Left colon (tissue), 2 donors: ENCODE measurements around the gene PRDM11. TPM values are rescaled to one million over a fixed set of nuclear protein-coding genes. Genes with fewer than 3 reads are reported as not detected.

ENCODE experiments used
- ATAC-seq: fragments of 200-7000 bp; cut with Tn5 transposase; one replicate; pipeline ENCODE4 v1.9.1; 2020; ENCODE audit warnings: mild to moderate bottlenecking, moderate library complexity
- DNase-seq, 2 donors: peaks; one replicate each; pipeline ENCODE4 v3.0.0-alpha.2; 2020
- intact Hi-C, 2 donors: fragments of 100-400 bp; cut with DNase I in 1 of 2; cut with micrococcal nuclease in 1 of 2; formaldehyde crosslinking; loops; one replicate each; pipeline versions ENCODE4 v1.11.2 to v1.14.0; 2022; cut with DNase I, micrococcal nuclease
- total RNA-seq, 2 donors: library from RNA; stranded (reverse); fragmentation: NEBNext Ultra II Directional; extraction: Animal tissue kit (Norgen Biotek cat#: 25700); gene quantifications; one replicate each; pipeline ENCODE4 v1.2.1, GENCODE V29; 2021
- donor health status: DM: no; HTN: no; CAD: no.
- donor health status: DM: yes; HTN: yes; CAD: no.

PRDM11 gene
- total RNA-seq, 2 donors from 2014 or later, result 6.6 to 9.7 TPM

DNA sequence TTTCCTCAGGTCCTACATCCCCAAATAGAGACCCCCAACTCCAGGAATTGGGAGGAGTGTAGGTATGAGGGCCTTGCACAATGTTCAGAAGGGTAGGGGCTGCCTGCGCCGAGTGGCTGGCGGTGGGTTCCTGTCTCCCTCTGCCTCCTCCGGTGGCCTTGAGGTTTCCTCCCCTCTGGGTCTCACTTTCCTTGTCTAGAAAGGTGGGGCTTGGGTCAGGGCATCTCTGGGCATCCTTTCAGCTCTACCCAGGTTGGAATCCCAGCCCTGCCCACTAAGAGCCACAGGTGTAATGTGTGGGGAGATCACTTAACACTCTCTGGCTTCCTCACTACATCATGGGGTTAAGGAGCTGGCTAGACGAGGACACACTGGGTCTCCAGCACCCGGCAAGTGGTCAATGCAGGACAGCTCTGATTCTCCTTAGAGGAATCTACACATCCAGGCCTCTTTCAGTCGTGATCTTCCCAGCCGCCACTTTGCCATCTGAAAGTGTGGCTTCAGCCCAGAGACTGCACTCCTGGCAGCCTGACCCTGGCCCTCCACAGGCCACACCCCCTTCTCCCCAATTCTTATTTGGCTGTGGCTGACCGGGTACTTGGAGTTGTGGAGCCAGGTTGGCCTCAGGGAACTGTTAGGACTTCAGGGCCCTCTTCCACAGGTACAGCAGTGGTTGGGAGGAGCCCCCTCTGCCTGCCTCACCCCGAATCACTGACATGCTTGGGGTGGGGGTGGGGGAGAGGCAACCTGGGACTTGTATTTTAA is 22.1 kb downstream of the PRDM11 start:
- intact Hi-C loops, result no loop called here
- DNase-seq, result no peak
- ATAC-seq, result no peak

DNA sequence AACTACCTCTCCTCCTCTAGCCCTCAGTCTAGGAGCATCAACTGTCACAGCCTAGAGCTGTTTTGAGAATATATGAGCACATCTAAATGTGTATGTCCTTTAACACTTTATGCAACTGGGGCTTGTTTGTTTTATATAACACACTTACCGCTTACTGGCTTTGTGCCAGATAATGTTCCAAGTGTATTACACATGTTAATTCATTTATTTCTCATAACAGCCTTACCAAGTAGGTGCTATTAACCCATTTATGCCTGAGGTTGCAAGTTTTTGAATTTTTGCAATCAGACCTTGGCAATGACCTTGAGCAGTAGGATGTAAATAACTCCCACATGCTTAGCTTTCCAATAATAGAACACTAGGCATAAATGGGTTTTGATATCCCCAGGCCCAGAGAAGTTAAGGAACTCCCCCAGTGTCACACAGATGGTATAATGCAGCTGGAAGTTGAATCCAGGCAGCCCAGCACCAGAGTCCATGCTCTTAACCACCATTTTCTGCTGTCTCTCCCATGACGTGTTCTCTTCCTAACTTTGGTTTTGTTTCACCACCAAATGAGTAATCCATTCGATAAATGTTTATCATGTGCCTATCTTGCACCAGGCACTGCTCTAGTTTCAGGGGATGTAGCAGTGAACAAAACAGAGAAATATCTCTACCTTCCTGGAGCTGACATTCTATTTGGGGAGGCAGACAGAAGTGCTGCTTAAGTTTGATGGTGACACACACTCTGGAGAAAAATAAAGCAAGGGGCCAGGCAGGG is 23.1 kb downstream of the PRDM11 start:
- ATAC-seq (no peak), DNase-seq (no peak)
- intact Hi-C loops, result no loop called here

GRCh38 chr11:45170484-45170883 is 24.0 kb downstream of the PRDM11 start:
- DNase-seq (no peak), ATAC-seq (no peak)
- intact Hi-C loops, result no loop called here

DNA sequence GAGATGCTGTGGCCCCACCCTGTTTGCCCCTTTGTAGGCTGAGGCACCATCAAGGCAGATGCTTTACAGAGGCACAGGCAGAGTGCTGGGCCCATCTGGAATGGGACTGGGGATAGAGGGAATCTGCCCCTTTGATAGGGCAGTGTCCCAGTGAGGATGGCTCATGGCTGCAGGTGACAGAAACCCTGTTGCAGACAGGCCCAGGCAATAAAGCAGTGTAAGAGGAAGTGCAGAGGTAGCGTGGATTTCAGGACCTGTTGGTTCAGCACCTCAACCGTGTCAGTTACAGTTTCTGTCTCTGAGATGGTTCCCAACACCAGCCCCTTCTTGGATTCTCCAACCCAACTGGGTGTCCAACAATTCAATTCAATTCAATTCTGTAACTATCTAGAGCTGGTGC is 25.1 kb downstream of the PRDM11 start:
- peak; percentile 33 for ATAC-seq
- intact Hi-C loops, result no loop called here

DNA sequence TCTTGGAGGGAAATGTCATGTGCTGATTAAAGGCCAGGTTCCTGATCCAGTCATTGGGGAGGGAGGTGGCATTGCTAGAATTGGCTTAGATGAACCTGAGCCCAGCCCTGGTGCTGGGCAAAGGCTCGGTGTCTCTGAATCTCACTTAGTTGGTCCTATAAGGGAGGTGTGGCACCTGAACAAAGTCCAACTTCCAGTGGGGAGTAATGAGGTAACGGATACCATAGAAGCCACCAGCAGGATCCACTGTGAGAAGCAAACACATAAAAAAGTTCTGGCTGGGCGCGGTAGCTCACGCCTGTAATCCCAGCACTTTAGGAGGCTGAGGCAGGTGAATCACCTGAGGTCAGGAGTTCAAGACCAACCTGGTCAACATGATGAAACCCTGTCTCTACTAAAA is 26.6 kb downstream of the PRDM11 start:
- DNase-seq, result peak; percentile 65 to 73
- intact Hi-C loops, result no loop called here
- peak; percentile 97 for ATAC-seq

More for the DNA sequence above, 25.1 kb downstream of the PRDM11 start:
- DNase-seq, result no peak

DNA sequence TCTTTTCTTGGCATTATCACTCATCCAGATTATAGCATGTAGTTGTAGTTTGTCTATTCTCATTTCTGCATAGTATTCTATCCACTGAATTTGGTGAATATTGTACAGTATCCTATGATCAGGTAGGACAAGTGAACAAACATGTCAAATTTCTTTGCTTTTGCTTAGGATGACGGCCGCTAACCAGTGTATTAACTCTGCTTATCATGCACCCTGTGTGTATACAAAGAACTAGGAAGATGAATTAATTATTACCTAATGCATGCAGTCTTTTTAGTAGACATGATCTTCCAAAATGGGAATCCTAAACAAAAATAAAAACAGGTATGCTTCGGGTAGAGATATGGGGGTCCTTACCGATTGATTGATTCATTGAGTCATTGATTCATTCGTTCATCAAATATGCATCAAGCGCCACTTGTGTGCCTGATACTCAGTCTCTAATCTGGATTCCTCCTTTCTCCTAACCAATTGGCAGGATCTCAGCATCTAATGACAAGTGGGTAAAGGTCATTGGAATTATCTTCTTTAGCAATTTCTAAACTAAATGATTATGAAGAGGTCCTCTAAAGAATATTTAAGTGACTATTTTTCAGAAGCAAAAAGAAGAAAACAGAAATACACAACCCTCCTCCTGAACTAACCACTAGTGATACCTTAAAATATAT is 27.9 kb downstream of the PRDM11 start:
- no peak for DNase-seq
- ATAC-seq, result no peak
- intact Hi-C loops, result no loop called here

- DNase-seq (no peak), ATAC-seq (no peak)
- intact Hi-C loops, result no loop called here
These were observed 28.5 kb downstream of the PRDM11 start for GRCh38 chr11:45174963-45175362.

DNA sequence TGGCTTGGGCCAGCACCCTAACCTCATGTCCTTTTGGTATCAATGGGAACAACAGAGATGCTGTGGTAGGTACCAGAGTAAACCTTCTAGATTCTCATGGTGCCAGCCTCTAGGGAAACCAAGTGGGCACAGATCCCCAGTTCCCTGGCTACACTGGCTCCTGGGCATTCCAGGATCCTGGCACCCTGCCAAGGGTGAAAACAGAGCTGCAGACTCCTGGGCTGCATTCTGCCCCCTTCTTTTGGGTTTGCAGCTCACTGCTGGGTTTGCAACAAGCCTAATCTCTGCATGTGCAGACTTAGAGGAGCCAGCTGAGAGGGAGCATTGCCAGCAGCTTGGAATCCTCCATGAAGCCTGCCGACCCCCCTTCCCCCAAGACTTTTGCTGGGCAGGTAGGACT is 30.6 kb downstream of the PRDM11 start:
- intact Hi-C loops, result no loop called here
- DNase-seq, result no peak
- ATAC-seq, result no peak

DNA sequence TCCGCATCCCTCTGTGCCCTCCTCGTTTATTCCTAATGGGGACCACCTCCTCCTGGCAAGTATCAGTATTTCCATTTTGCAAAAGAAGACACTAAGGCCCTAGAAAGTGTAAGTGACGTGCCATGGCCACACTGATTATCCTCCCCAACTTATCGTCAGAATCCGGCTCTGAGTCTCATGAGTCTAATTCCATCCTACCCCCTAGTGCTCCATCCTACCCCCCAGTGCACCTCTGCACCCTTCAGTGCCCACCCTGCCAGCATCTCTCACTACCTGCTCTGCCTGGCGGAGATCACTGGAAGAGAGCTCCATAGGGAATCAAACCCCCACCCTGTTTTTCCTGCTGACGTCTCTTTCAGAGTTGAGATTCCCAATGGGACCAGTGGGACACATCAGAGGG is 31.8 kb downstream of the PRDM11 start:
- intact Hi-C loops, result no loop called here
- ATAC-seq (no peak), DNase-seq (no peak)

DNA sequence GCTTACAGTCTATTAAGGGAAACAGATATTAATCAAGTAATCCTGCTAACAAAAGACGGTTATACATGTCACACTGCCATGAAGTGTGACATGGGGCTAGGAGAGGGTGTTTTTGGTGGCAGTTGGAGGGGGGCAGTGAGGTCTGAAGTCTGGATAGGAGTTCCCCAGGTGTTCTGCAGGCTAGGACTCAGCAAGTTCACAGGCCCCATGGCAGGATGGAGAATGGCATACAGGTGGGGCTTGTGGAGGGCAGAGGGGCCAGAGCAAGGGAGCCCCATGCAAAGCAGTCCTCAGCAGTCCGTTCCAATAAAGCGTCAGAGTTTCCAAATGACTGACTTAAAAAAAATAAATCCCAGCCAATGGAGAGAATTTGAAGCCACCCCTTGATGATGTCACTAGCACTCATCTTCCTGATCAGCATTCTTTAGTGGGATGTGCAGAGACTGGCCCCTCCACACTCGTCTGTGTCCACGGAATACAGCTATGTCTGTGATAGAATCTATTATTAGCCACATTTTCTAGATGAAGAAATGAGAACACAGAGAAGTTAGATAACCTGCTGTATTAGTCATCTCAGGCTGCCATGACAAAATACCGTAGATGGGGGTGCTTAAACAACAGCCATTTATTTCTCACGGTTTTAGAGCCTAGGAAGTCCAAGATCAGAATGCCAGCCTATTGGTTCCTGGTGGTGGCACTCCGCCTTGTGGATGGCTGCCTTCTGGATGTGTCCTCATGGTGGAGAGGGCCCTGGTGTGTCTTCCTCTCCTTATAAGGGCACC is 32.6 kb downstream of the PRDM11 start:
- DNase-seq (no peak), ATAC-seq (no peak)
- intact Hi-C loops, result no loop called here

- DNase-seq (no peak), ATAC-seq (no peak)
- intact Hi-C loops, result no loop called here
These were observed 33.3 kb downstream of the PRDM11 start for GRCh38 chr11:45179686-45180178.

- intact Hi-C loops, result no loop called here
- ATAC-seq (peak; percentile 79), DNase-seq (peak; percentile 69 to 73)
These were observed 33.9 kb downstream of the PRDM11 start for GRCh38 chr11:45180179-45180847.

DNA sequence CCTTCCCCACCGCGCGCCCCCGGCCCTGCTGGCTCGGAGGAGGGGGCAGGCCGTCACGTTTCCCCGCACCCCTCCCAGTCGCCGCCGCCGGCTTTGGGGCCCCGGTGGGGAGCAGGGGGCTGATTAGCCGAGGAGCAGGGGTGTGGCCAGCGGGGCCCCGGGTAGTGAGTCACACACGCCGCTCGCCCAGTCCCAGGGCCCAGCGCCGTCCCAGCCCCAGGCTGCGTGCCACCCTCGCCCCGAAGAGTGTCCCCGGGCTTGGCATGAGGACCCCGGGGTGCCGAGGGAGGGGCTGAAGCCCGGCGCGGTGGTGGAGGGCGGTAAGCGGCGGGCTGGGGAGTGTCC is 34.4 kb downstream of the PRDM11 start:
- intact Hi-C loops, result no loop called here

DNA sequence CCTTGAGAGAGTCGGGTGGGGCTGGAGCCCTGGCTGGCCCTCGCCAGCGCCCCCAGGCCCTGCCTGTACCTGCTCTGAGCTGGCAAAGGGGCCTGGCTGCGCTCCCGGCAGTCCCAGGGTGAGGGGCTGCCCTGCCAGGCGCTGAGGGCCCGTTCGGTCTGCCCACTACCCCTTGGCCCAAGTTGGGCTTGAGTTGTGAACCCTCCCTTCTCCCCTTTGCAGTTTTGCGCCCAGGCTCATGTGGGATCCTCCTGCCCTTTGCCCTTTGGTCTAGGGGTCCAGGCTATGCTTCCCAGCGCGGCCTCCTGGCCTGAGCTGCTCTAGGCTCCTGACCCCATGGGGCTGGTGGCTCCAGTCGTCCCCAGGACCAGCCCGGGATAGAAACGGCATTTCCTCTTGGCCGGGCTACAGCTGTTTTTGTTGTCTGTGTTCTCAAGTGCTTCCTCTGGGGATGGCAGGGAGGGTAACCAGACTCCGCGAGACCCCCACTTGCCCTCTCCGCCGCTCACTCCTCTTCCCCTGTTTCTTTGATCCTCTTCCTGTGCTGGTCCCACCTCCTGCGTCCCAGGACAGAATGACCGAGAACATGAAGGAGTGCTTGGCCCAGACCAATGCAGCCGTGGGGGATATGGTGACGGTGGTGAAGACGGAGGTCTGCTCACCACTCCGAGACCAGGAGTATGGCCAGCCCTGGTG is 34.9 kb downstream of the PRDM11 start:
- intact Hi-C loops, result no loop called here
- ATAC-seq, result no peak
- no peak for DNase-seq

More for the DNA sequence above, 34.4 kb downstream of the PRDM11 start:
- ATAC-seq (peak; percentile 80), DNase-seq (peak; percentile 69)

- DNase-seq (no peak), ATAC-seq (no peak)
- intact Hi-C loops, result no loop called here
These were observed 35.6 kb downstream of the PRDM11 start for GRCh38 chr11:45181889-45182550.

DNA sequence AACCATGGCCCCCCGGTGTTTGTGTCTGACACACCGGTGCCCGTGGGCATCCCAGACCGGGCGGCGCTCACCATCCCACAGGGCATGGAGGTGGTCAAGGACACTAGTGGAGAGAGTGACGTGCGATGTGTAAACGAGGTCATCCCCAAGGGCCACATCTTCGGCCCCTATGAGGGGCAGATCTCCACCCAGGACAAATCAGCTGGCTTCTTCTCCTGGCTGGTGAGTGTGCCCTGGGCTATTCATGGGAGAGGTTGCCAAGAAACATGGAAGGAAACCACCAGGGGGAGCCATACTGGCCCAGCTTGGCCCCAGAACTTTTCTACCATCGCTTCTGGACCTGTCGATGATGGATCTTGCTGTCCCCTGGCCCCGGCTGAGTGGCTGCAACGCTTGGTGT is 36.5 kb downstream of the PRDM11 start:
- intact Hi-C loops, result no loop called here
- peak in 1 of 2 donors; percentile 41 for DNase-seq
- no peak for ATAC-seq

- ATAC-seq (no peak), DNase-seq (no peak)
- intact Hi-C loops, result no loop called here
These were observed 38.2 kb downstream of the PRDM11 start for GRCh38 chr11:45184640-45185039.
